ENCODE data around the gene CDYL2.

GRCh38 chr16:80667925-80668324 lies 136.5 kb downstream of the CDYL2 start:
- TF ChIP-seq GATA3 (IDR thresholded peaks at IDR 0.05; ENCODE audit: low read depth, low read length), result no peak
- TF ChIP-seq GATA2 (IDR thresholded peaks at IDR 0.05; ENCODE audit: low read depth, low read length), result no peak
